ENCODE results near the gene PIP4K2A. TPM values are rescaled to one million over a fixed set of nuclear protein-coding genes. Genes with fewer than 3 reads are reported as not detected.
A peak's percentile ranks its signal among the peaks of the same experiment; 100 is the strongest.

Gene PIP4K2A
- total RNA-seq, 4 donors from 2014 or later = 29.3 to 52.4 (median 34.5) TPM

DNA sequence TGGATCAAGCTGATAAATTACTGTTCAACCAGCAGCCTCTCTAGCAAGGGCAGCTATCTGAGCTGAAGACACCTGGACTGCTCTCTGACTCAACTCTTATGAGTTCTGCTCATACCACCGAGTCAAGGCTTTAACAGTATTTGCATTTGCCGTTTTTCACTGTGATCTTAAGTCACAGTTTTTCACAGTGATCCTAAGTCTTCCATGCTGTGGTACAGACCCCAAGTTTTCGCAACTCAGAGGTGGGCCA, 31.3 kb downstream of the PIP4K2A start:
- no peaks in the 10 kb centered on the region for H3K27me3 ChIP-seq
- H3K4me1 ChIP-seq = peaks cover 0 to 43% (median 33%) of the 10 kb centered on the region in 4 donors
- no peak overlapping the region for H3K4me3 ChIP-seq
- TF ChIP-seq, protein P1, sequence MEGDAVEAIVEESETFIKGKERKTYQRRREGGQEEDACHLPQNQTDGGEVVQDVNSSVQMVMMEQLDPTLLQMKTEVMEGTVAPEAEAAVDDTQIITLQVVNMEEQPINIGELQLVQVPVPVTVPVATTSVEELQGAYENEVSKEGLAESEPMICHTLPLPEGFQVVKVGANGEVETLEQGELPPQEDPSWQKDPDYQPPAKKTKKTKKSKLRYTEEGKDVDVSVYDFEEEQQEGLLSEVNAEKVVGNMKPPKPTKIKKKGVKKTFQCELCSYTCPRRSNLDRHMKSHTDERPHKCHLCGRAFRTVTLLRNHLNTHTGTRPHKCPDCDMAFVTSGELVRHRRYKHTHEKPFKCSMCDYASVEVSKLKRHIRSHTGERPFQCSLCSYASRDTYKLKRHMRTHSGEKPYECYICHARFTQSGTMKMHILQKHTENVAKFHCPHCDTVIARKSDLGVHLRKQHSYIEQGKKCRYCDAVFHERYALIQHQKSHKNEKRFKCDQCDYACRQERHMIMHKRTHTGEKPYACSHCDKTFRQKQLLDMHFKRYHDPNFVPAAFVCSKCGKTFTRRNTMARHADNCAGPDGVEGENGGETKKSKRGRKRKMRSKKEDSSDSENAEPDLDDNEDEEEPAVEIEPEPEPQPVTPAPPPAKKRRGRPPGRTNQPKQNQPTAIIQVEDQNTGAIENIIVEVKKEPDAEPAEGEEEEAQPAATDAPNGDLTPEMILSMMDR (IDR thresholded peaks at IDR 0.05) = no peak
- TF ChIP-seq EP300 (IDR thresholded peaks at IDR 0.05) (no peak), POLR2A (IDR thresholded peaks at IDR 0.05) (no peak)
- H3K36me3 ChIP-seq = no peaks in the 10 kb centered on the region
- peak overlapping the region in 2 of 4 donors; percentile 3 to 40 for H3K27ac ChIP-seq
- no peaks in the 10 kb centered on the region for H3K9me3 ChIP-seq
- WGBS, 2 donors = 85 to 88% methylated on average over 3 of the region's 3 CpGs
- DNase-seq (ENCODE audit: low spot score in 2 of 2) = no peak

- peak overlapping the region in 2 of 4 donors; percentile 3 to 40 for H3K27ac ChIP-seq
- H3K9me3 ChIP-seq = no peaks in the 10 kb centered on the region
- DNase-seq (ENCODE audit: low spot score in 2 of 2) = no peak
- no peak overlapping the region for H3K4me3 ChIP-seq
- TF ChIP-seq, protein P1 (IDR thresholded peaks at IDR 0.05) = no peak
- TF ChIP-seq EP300 (IDR thresholded peaks at IDR 0.05) = no peak
- TF ChIP-seq POLR2A (IDR thresholded peaks at IDR 0.05) = no peak
- H3K27me3 ChIP-seq = no peaks in the 10 kb centered on the region
- H3K4me1 ChIP-seq = peaks cover 0 to 43% (median 33%) of the 10 kb centered on the region in 4 donors
- H3K36me3 ChIP-seq = no peaks in the 10 kb centered on the region
- 76 to 79% methylated on average over 6 of the region's 6 CpGs for WGBS, 2 donors
These were observed 31.9 kb downstream of the PIP4K2A start for GRCh38 chr10:22682237-22683139.

- Histone ChIP-seq H3K36me3 (no peaks in the 10 kb centered on the region), H3K9me3 (no peaks in the 10 kb centered on the region), H3K4me3 (no peak overlapping the region), H3K27ac (no peak overlapping the region), H3K27me3 (no peaks in the 10 kb centered on the region), H3K4me1 (peaks cover 0 to 42% (median 33%) of the 10 kb centered on the region in 4 donors)
- no peak for TF ChIP-seq EP300 (IDR thresholded peaks at IDR 0.05)
- no peak for TF ChIP-seq POLR2A (IDR thresholded peaks at IDR 0.05)
- TF ChIP-seq, protein P1 (IDR thresholded peaks at IDR 0.05) = no peak
- no peak for DNase-seq (ENCODE audit: low spot score in 2 of 2)
- 69 to 79% methylated on average over 4 of the region's 4 CpGs for WGBS, 2 donors
These were observed 32.6 kb downstream of the PIP4K2A start for GRCh38 chr10:22681783-22682183.

DNA sequence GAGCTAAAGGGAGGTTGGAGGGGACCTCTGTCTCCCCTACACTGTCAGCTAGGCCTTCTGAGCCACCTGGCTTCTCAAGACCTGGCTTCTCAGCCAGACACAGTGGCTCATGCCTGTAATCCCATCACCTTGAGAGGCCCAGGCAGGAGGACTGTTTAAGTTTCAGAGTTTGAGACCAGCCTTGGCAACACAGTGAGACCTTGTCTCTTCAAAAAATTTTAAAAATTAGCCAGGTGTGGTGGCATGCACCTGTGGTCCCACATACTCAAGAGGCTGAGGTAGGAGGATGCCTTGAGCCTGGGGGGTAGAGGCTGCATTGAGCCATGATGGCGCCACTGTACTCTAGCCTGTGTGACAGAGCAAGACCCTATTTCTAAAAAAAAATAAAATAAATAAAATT, 33.1 kb downstream of the PIP4K2A start:
- H3K4me3 ChIP-seq = no peak overlapping the region
- no peaks in the 10 kb centered on the region for H3K9me3 ChIP-seq
- no peaks in the 10 kb centered on the region for H3K36me3 ChIP-seq
- WGBS, 2 donors = 90 to 100% methylated on average over 1 of the region's 1 CpG
- H3K27ac ChIP-seq = peak overlapping the region in 1 of 4 donors; percentile 21
- TF ChIP-seq EP300 (IDR thresholded peaks at IDR 0.05) = no peak
- TF ChIP-seq, protein P1 (IDR thresholded peaks at IDR 0.05) = no peak
- H3K4me1 ChIP-seq = peaks cover 0 to 37% (median 31%) of the 10 kb centered on the region in 4 donors
- no peak for DNase-seq (ENCODE audit: low spot score in 2 of 2)
- no peaks in the 10 kb centered on the region for H3K27me3 ChIP-seq

DNA sequence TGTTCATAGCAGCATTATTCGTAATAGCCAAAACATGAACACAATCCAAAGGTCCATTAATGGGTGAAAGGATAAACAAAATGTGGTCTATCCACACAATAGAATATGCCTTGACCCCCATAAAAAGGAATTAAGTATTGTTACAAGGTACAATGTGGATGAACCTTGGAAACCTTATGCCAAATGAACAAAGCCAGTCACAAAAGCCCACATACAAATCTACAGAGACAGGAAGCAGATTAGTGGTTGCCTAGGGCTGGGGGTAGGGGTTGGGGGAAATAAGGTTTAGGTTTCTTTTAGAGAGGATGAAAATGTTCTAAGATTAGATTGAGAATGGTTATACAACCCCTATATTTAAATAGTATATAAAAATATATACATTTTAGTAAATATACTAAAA, 34.8 kb downstream of the PIP4K2A start:
- 89% methylated on average over 1 of the region's 1 CpG for WGBS, 2 donors
- H3K9me3 ChIP-seq = no peaks in the 10 kb centered on the region
- no peaks in the 10 kb centered on the region for H3K36me3 ChIP-seq
- no peak overlapping the region for H3K27ac ChIP-seq
- peaks cover 0 to 31% (median 25%) of the 10 kb centered on the region in 4 donors for H3K4me1 ChIP-seq
- no peak overlapping the region for H3K4me3 ChIP-seq
- TF ChIP-seq POLR2A (IDR thresholded peaks at IDR 0.05) (no peak), EP300 (IDR thresholded peaks at IDR 0.05) (no peak)
- TF ChIP-seq, protein P1 (IDR thresholded peaks at IDR 0.05) = no peak
- no peaks in the 10 kb centered on the region for H3K27me3 ChIP-seq
- DNase-seq (ENCODE audit: low spot score in 2 of 2) = no peak
